Measurements from ENCODE around the gene ELF4. TPM values are rescaled to one million over a fixed set of nuclear protein-coding genes. Genes with fewer than 3 reads are reported as not detected.
A peak's percentile ranks its signal among the peaks of the same experiment; 100 is the strongest.

Gene ELF4
- 14.4 and 16.4 TPM in 2 replicates for total RNA-seq (2013; cell fraction: nucleolus; rRNA removed)
- total RNA-seq (2014; rRNA removed) (22.9 and 25.8 TPM in 2 replicates), total RNA-seq (2014; rRNA removed; fragmentation: Illumina TruSeq; extraction: Trizol) (12.3 and 13.8 TPM in 2 replicates), total RNA-seq (2021) (34.4 and 35.1 TPM in 2 replicates), polyA plus RNA-seq (2011; rRNA removed) (15.7 and 33.0 TPM in 2 replicates), polyA plus RNA-seq (2014; fragmentation: Illumina TruSeq; extraction: Trizol) (32.3 and 36.7 TPM in 2 replicates), polyA plus RNA-seq (2014; fragmentation: Nextera tagmentation; extraction: Ambion mirVana) (1 to 10 TPM; 4.0 to 5.2 TPM), polyA plus RNA-seq (2014; rRNA removed) (24.7 and 27.3 TPM in 2 replicates), polyA plus RNA-seq (2016; fragmentation: Nextera tagmentation; extraction: Ambion mirVana) (10 to 100 TPM; 19.3 to 20.4 TPM), polyA minus RNA-seq (2011; rRNA and poly(A)+ RNA removed) (39.8 and 47.5 TPM in 2 replicates), Bru-seq, nascent RNA (percentile 75 among the genes with signal in this experiment), BruChase-seq, experiment 1, labeled RNA remaining after a 6-hour chase (percentile 82 among the genes with signal in this experiment), BruChase-seq, experiment 2, labeled RNA remaining after a 2-hour chase (percentile 81 among the genes with signal in this experiment)
- polyA plus RNA-seq (2011; ENCODE audit: low read depth): 17.4 TPM
- polyA plus RNA-seq (2011; cell fraction: cytosol; rRNA removed): 35.0 and 43.1 TPM in 2 replicates
- polyA plus RNA-seq (2011; cell fraction: nucleus; rRNA removed): 28.0 and 31.1 TPM in 2 replicates
- polyA plus RNA-seq (2012): 24.3 and 24.6 TPM in 2 replicates
- polyA minus RNA-seq (2011; cell fraction: cytosol; rRNA and poly(A)+ RNA removed): 21.8 and 27.7 TPM in 2 replicates
- 7.3 and 10.4 TPM in 2 replicates for polyA minus RNA-seq (2011; cell fraction: nucleus; rRNA and poly(A)+ RNA removed)
- long read RNA-seq, experiment 1, partial matches to known transcripts: 0 of 6 reads
- long read RNA-seq, experiment 1, other reads (novel, unspliced or antisense): 6 of 6 reads
- long read RNA-seq, experiment 2, partial matches to known transcripts: 0 of 4 reads
- long read RNA-seq, experiment 2, other reads (novel, unspliced or antisense): 4 of 4 reads

- no peak for FAIRE-seq
- Histone ChIP-seq H3K79me2 (ENCODE audit: control insufficient read depth, insufficient read depth, low read length) (peaks cover 42% of the 10 kb centered on the region), H3K4me1 (ENCODE audit: control insufficient read depth, insufficient read depth, low read length) (peaks cover 15% of the 10 kb centered on the region), H3K36me3 (ENCODE audit: control insufficient read depth in 2 of 2, insufficient read depth in 2 of 2, low read length in 1 of 2) (no peaks in the 10 kb centered on the region), H3K4me2 (ENCODE audit: control insufficient read depth, insufficient read depth) (peak within 1 kb of the TSS; percentile 56), H3K4me3 (peak within 1 kb of the TSS; percentile 66), H3K9me3 (replicated peaks; ENCODE audit: control insufficient read depth, insufficient read depth, low read length) (no peaks in the 10 kb centered on the region), H3K27me3 (replicated peaks in 1 of 2; ENCODE audit: control insufficient read depth in 2 of 2, insufficient read depth in 2 of 2, low read length in 1 of 2) (no peaks in the 10 kb centered on the region; a peak in 1 of 4 replicates), H3K9ac (ENCODE audit: control insufficient read depth, insufficient read depth, low read length) (peak within 1 kb of the TSS; percentile 83), H3K27ac (ENCODE audit: control insufficient read depth, insufficient read depth) (peak within 1 kb of the TSS; percentile 78), H4K20me1 (ENCODE audit: control insufficient read depth, insufficient read depth) (no peaks in the 10 kb centered on the region), H2AFZ (ENCODE audit: control insufficient read depth, low read depth, low read length) (peak within 1 kb of the TSS; percentile 34; the same call in 1 of the 2 replicates)
- DNase-seq (ENCODE audit: low read depth, low spot score): no peak
- intact Hi-C loops (cut with micrococcal nuclease; ENCODE audit: unreplicated experiment) (no loop called here), in situ Hi-C loops (cut with MboI) (no loop called here)
- WGBS (ENCODE audit: insufficient coverage, insufficient replicate concordance, low lambda C conversion rate, missing lambda C conversion rate): 58% methylated on average over 26 of the region's 123 CpGs
- SMC1A ChIA-PET (ENCODE audit: uncharacterized antibody, unreplicated experiment): interaction anchor here (0.9 to 4.8 kb wide), 3 partner anchors 9 to 29 kb away, joined by 3 to 36 read pairs (median 25); no protein-coding TSS in a partner anchor
- no peak for TF ChIP-seq SREBF1 (IDR thresholded peaks at IDR 0.05; ENCODE audit: low read length)
- no peak for TF ChIP-seq NFYA (IDR thresholded peaks at IDR 0.05; ENCODE audit: borderline replicate concordance, low read depth, low read length)
- no peak for TF ChIP-seq RAD51 (IDR thresholded peaks at IDR 0.05)
- no peak for TF ChIP-seq ELK1 (IDR thresholded peaks at IDR 0.05; ENCODE audit: low read depth, low read length)
- peak; percentile 40; the same call in 1 of the 2 replicates for TF ChIP-seq TAF1 (IDR thresholded peaks at IDR 0.05; ENCODE audit: borderline replicate concordance, low read depth, low read length)
- peak; percentile 51; the same call in 1 of the 2 replicates for TF ChIP-seq POLR2A (IDR thresholded peaks at IDR 0.05; ENCODE audit: low read depth, low read length)
- TF ChIP-seq SPI1 (IDR thresholded peaks at IDR 0.05; ENCODE audit: borderline replicate concordance, insufficient read depth, low read depth, low read length): peak; percentile 70
- BruUV-seq (replicated peaks): no TSS peak
- CTCF ChIA-PET: interaction anchor here (0.8 kb wide), 1 partner anchor 27 kb away, joined by 3 read pairs; no protein-coding TSS in a partner anchor
- POLR2A ChIA-PET: interaction anchor here (0.6 to 5.0 kb wide), 3 partner anchors 24 to 60 kb away, joined by 3 to 27 read pairs (median 8); no protein-coding TSS in a partner anchor
- ATAC-seq: peak; percentile 39
- RAD21 ChIA-PET (ENCODE audit: unreplicated experiment): interaction anchor here (1.1 to 2.5 kb wide), 4 partner anchors 26 to 30 kb away, joined by 4 to 16 read pairs (median 8); no protein-coding TSS in a partner anchor
These were observed at the start of gene ELF4 for GRCh38 chrX:130110379-130111219. Gene ELF4 (minus strand): TSS chrX:130110497. CDS start chrX:130081330, 29,167 bp downstream.

All from GM12878 (cell line).